BLaER1 (cell line): ENCODE measurements around the gene SSUH2.

Experiments
- H3K27ac ChIP-seq: shearing (Covaris generic); formaldehyde crosslinking; 2 replicates; pipeline ENCODE4 v1.8.1; 2022
- H3K27me3 ChIP-seq: shearing (Covaris generic); formaldehyde crosslinking; 2 replicates; pipeline ENCODE4 v1.8.1; 2022
- H3K36me3 ChIP-seq: shearing (Covaris generic); formaldehyde crosslinking; 2 replicates; pipeline ENCODE4 v1.8.1; 2022
- H3K4me1 ChIP-seq: shearing (Covaris generic); formaldehyde crosslinking; 2 replicates; pipeline ENCODE4 v1.8.1; 2022
- H3K4me2 ChIP-seq: shearing (Covaris generic); formaldehyde crosslinking; 2 replicates; pipeline ENCODE4 v1.8.1; 2022
- H3K4me3 ChIP-seq: shearing (Covaris generic); formaldehyde crosslinking; 2 replicates; pipeline ENCODE4 v1.8.1; 2022
- H3K9ac ChIP-seq: shearing (Covaris generic); formaldehyde crosslinking; 2 replicates; pipeline ENCODE4 v1.8.1; 2022
- H3K9me3 ChIP-seq: shearing (Covaris generic); formaldehyde crosslinking; 2 replicates; pipeline ENCODE4 v1.8.1; 2022
- H4K20me1 ChIP-seq: shearing (Covaris generic); formaldehyde crosslinking; 2 replicates; pipeline ENCODE4 v1.8.1; 2022
- Cebpa-rat ChIP-seq: shearing (Covaris generic); IDR thresholded peaks from 2 replicates; pipeline ENCODE4 v1.8.1; 2022

SSUH2 gene

GRCh38 chr3:8650583-8651416, 6.2 kb upstream of the SSUH2 start:
- H3K9ac ChIP-seq = no peak overlapping the region
- H3K4me1 ChIP-seq = peaks cover 36% of the 10 kb centered on the region
- H3K9me3 ChIP-seq = peaks cover 4% of the 10 kb centered on the region
- no peaks in the 10 kb centered on the region for H3K27me3 ChIP-seq
- H4K20me1 ChIP-seq = no peaks in the 10 kb centered on the region
- peak overlapping the region; percentile 22; the same call in 1 of the 2 replicates for H3K4me2 ChIP-seq
- no peaks in the 10 kb centered on the region for H3K36me3 ChIP-seq
- no peak for TF ChIP-seq Cebpa-rat
- no peak overlapping the region; the same call in 1 of the 2 replicates for H3K27ac ChIP-seq
- no peak overlapping the region for H3K4me3 ChIP-seq

- H3K4me1 ChIP-seq = peaks cover 41% of the 10 kb centered on the region
- H3K4me2 ChIP-seq = no peak overlapping the region
- H4K20me1 ChIP-seq = no peaks in the 10 kb centered on the region
- TF ChIP-seq Cebpa-rat = no peak
- H3K27ac ChIP-seq = no peak overlapping the region
- no peak overlapping the region for H3K4me3 ChIP-seq
- H3K27me3 ChIP-seq = no peaks in the 10 kb centered on the region
- peaks cover 4% of the 10 kb centered on the region for H3K9me3 ChIP-seq
- H3K36me3 ChIP-seq = no peaks in the 10 kb centered on the region
- no peak overlapping the region for H3K9ac ChIP-seq
These were observed 5.2 kb upstream of the SSUH2 start for GRCh38 chr3:8649757-8650156.

GRCh38 chr3:8648909-8649741, 4.5 kb upstream of the SSUH2 start:
- H3K27me3 ChIP-seq = no peaks in the 10 kb centered on the region
- peaks cover 47% of the 10 kb centered on the region for H3K4me1 ChIP-seq
- no peaks in the 10 kb centered on the region for H3K36me3 ChIP-seq
- H3K9ac ChIP-seq = no peak overlapping the region
- H3K9me3 ChIP-seq = peaks cover 4% of the 10 kb centered on the region
- H3K27ac ChIP-seq = peak overlapping the region; percentile 30; the same call in 1 of the 2 replicates
- H4K20me1 ChIP-seq = no peaks in the 10 kb centered on the region
- no peak overlapping the region for H3K4me2 ChIP-seq
- no peak overlapping the region for H3K4me3 ChIP-seq
- no peak for TF ChIP-seq Cebpa-rat

GRCh38 chr3:8647137-8647985, 2.8 kb upstream of the SSUH2 start:
- no peak overlapping the region for H3K4me2 ChIP-seq
- no peaks in the 10 kb centered on the region for H3K9me3 ChIP-seq
- no peak overlapping the region for H3K4me3 ChIP-seq
- no peaks in the 10 kb centered on the region for H3K27me3 ChIP-seq
- peaks cover 54% of the 10 kb centered on the region for H3K4me1 ChIP-seq
- H3K27ac ChIP-seq = no peak overlapping the region; the same call in 1 of the 2 replicates
- H3K9ac ChIP-seq = no peak overlapping the region
- H4K20me1 ChIP-seq = no peaks in the 10 kb centered on the region
- no peaks in the 10 kb centered on the region for H3K36me3 ChIP-seq
- TF ChIP-seq Cebpa-rat = no peak

GRCh38 chr3:8646313-8646938, 1.8 kb upstream of the SSUH2 start:
- no peak overlapping the region; the same call in 1 of the 2 replicates for H3K27ac ChIP-seq
- no peak overlapping the region for H3K4me2 ChIP-seq
- peaks cover 46% of the 10 kb centered on the region for H3K4me1 ChIP-seq
- no peaks in the 10 kb centered on the region for H4K20me1 ChIP-seq
- no peak for TF ChIP-seq Cebpa-rat
- H3K27me3 ChIP-seq = no peaks in the 10 kb centered on the region
- H3K36me3 ChIP-seq = no peaks in the 10 kb centered on the region
- H3K9me3 ChIP-seq = no peaks in the 10 kb centered on the region
- H3K9ac ChIP-seq = no peak overlapping the region
- no peak overlapping the region for H3K4me3 ChIP-seq

- peaks cover 41% of the 10 kb centered on the region for H3K4me1 ChIP-seq
- no peaks in the 10 kb centered on the region for H3K36me3 ChIP-seq
- H3K9me3 ChIP-seq = no peaks in the 10 kb centered on the region
- no peak overlapping the region for H3K9ac ChIP-seq
- H3K27me3 ChIP-seq = no peaks in the 10 kb centered on the region
- peak overlapping the region; percentile 75 for H3K4me2 ChIP-seq
- no peak overlapping the region for H3K27ac ChIP-seq
- no peak overlapping the region for H3K4me3 ChIP-seq
- no peaks in the 10 kb centered on the region for H4K20me1 ChIP-seq
- no peak for TF ChIP-seq Cebpa-rat
These were observed 1.1 kb upstream of the SSUH2 start for GRCh38 chr3:8645712-8646111.

GRCh38 chr3:8643693-8644365, 769 bp downstream of the SSUH2 start:
- Histone ChIP-seq H4K20me1 (no peaks in the 10 kb centered on the region), H3K9me3 (no peaks in the 10 kb centered on the region), H3K4me2 (peak overlapping the region; percentile 75), H3K4me1 (peaks cover 47% of the 10 kb centered on the region), H3K36me3 (no peaks in the 10 kb centered on the region), H3K9ac (peak overlapping the region; percentile 15; the same call in 1 of the 2 replicates), H3K4me3 (no peak overlapping the region), H3K27me3 (no peaks in the 10 kb centered on the region), H3K27ac (no peak overlapping the region)
- no peak for TF ChIP-seq Cebpa-rat

- Histone ChIP-seq H3K9ac (no peak overlapping the region), H3K36me3 (no peaks in the 10 kb centered on the region), H4K20me1 (no peaks in the 10 kb centered on the region), H3K4me2 (no peak overlapping the region), H3K4me1 (peaks cover 48% of the 10 kb centered on the region), H3K27ac (no peak overlapping the region), H3K9me3 (no peaks in the 10 kb centered on the region), H3K27me3 (no peaks in the 10 kb centered on the region), H3K4me3 (no peak overlapping the region)
- no peak for TF ChIP-seq Cebpa-rat
These were observed 2.6 kb downstream of the SSUH2 start for GRCh38 chr3:8642001-8642400.
